PC-9 (cell line): Measurements from ENCODE around the gene TET2. TPM values are rescaled to one million over a fixed set of nuclear protein-coding genes. Genes with fewer than 3 reads are reported as not detected.

ENCODE experiments used
- BruUV-seq: library from RNA; stranded (reverse); fragments of 400-500 nt; replicated peaks from 2 replicates; lab custom pipeline; 2021; lab: Mats Ljungman, UMichigan
- CTCF ChIA-PET: fragments of 300-600 bp; sonication (Branson Sonifier 250); formaldehyde crosslinking; loops from one replicate; lab custom pipeline; 2022; ENCODE audit warnings: antibody characterized with exemption; lab: Charles Lee
- POLR2A ChIA-PET: fragments of 300-600 bp; sonication (Branson Sonifier 250); formaldehyde crosslinking; loops from one replicate; lab custom pipeline; 2022; ENCODE audit warnings: antibody characterized with exemption; ENCODE audit not compliant: unreplicated experiment; lab: Charles Lee
- DNase-seq, 2 experiments: peaks; one replicate each; pipeline versions ENCODE4 v3.0.0 to v3.0.0-alpha.2; 2015 to 2022; ENCODE audit warnings: mixed read lengths in 1 of 2
- H2AFZ ChIP-seq: fragments of 200-600 bp; sonication (generic); 2 replicates; pipeline ENCODE4 v1.8.1; 2017; ENCODE audit warnings: antibody characterized with exemption
- H3F3A ChIP-seq: fragments of 200-600 bp; sonication (generic); 2 replicates; pipeline ENCODE4 v1.8.1; 2017; ENCODE audit warnings: antibody characterized with exemption, mild to moderate bottlenecking, low read depth; ENCODE audit not compliant: insufficient read depth
- H3K27ac ChIP-seq: fragments of 200-600 bp; sonication (generic); 2 replicates; pipeline ENCODE4 v1.6.1; 2016; ENCODE audit warnings: mixed run types
- H3K27me3 ChIP-seq: fragments of 200-600 bp; sonication (generic); 2 replicates; pipeline ENCODE4 v1.6.1; 2016; ENCODE audit warnings: low read depth, mixed run types; ENCODE audit not compliant: insufficient read depth
- H3K36me3 ChIP-seq: fragments of 200-600 bp; sonication (generic); 2 replicates; pipeline ENCODE4 v1.6.1; 2016; ENCODE audit warnings: low read depth, mixed run types
- H3K4me1 ChIP-seq: fragments of 200-600 bp; sonication (generic); replicated peaks from 2 replicates; pipeline ENCODE4 v1.6.1; 2016; ENCODE audit warnings: mixed run types; ENCODE audit not compliant: insufficient read depth
- H3K4me2 ChIP-seq: fragments of 200-600 bp; sonication (generic); 2 replicates; pipeline ENCODE4 v1.6.1; 2017; ENCODE audit warnings: mixed run types
- H3K4me3 ChIP-seq: fragments of 200-600 bp; sonication (generic); 2 replicates; pipeline ENCODE4 v1.6.1; 2016; ENCODE audit warnings: mixed run types
- H3K79me2 ChIP-seq: fragments of 200-600 bp; sonication (generic); 2 replicates; pipeline ENCODE4 v1.6.1; 2017; ENCODE audit warnings: low read depth, mixed run types
- H3K9me2 ChIP-seq: fragments of 200-600 bp; sonication (generic); 2 replicates; pipeline ENCODE4 v1.8.1; 2017; ENCODE audit warnings: mild to moderate bottlenecking; ENCODE audit not compliant: insufficient read depth
- H3K9me3 ChIP-seq: fragments of 200-600 bp; sonication (generic); 2 replicates; pipeline ENCODE4 v1.8.1; 2016; ENCODE audit warnings: low read depth; ENCODE audit not compliant: insufficient read depth
- H4K20me1 ChIP-seq: fragments of 200-600 bp; sonication (generic); 2 replicates; pipeline ENCODE4 v1.8.1; 2017; ENCODE audit not compliant: insufficient read depth
- CTCF ChIP-seq: fragments of 200-600 bp; sonication (generic); conservative IDR thresholded peaks from 2 replicates; pipeline ENCODE4 v1.6.1; 2017; ENCODE audit warnings: mixed run types, antibody characterized with exemption, mild to moderate bottlenecking, moderate library complexity
- EZH2 ChIP-seq: fragments of 200-600 bp; sonication (generic); IDR thresholded peaks from 2 replicates; pipeline ENCODE4 v1.8.0; 2017; ENCODE audit warnings: antibody characterized with exemption, low read depth
- intact Hi-C: fragments of 100-400 bp; cut with micrococcal nuclease; formaldehyde crosslinking; loops from one replicate; pipeline ENCODE4 v1.10.0; 2022; ENCODE audit not compliant: unreplicated experiment
- total RNA-seq: library from RNA; stranded (reverse); gene quantifications from 2 replicates; pipeline ENCODE4 v1.2.3, GENCODE V29; 2021

The TET2 gene
- total RNA-seq, 1 experiment from 2014 or later: 6.6 TPM

- TF ChIP-seq CTCF (no peak), EZH2 (no peak)
- Histone ChIP-seq H3K4me1 (no peaks in the 10 kb centered on the region), H3F3A (no peaks in the 10 kb centered on the region), H2AFZ (no peak overlapping the region), H3K27me3 (no peaks in the 10 kb centered on the region), H3K9me3 (no peaks in the 10 kb centered on the region), H3K4me3 (no peak overlapping the region), H3K36me3 (no peaks in the 10 kb centered on the region), H3K27ac (no peak overlapping the region), H4K20me1 (no peaks in the 10 kb centered on the region), H3K9me2 (no peaks in the 10 kb centered on the region), H3K4me2 (no peak overlapping the region), H3K79me2 (no peaks in the 10 kb centered on the region)
- DNase-seq: no peak
- BruUV-seq: no TSS peak
- POLR2A ChIA-PET: no interaction called here
- CTCF ChIA-PET: no interaction called here
- intact Hi-C loops: no loop called here
These were observed 24.0 kb downstream of the TET2 start for GRCh38 chr4:105170711-105171110.

GRCh38 chr4:105171912-105172311 is 25.2 kb downstream of the TET2 start:
- Histone ChIP-seq H3K79me2 (no peaks in the 10 kb centered on the region), H3F3A (no peaks in the 10 kb centered on the region), H3K27me3 (no peaks in the 10 kb centered on the region), H3K9me2 (no peaks in the 10 kb centered on the region), H2AFZ (no peak overlapping the region), H3K27ac (no peak overlapping the region), H3K36me3 (no peaks in the 10 kb centered on the region), H3K4me3 (no peak overlapping the region), H3K4me1 (no peaks in the 10 kb centered on the region), H3K4me2 (no peak overlapping the region), H4K20me1 (no peaks in the 10 kb centered on the region), H3K9me3 (no peaks in the 10 kb centered on the region)
- no peak for TF ChIP-seq EZH2
- no peak for TF ChIP-seq CTCF
- BruUV-seq: no TSS peak
- DNase-seq: no peak
- ChIA-PET CTCF (no interaction called here), POLR2A (no interaction called here)
- intact Hi-C loops: no loop called here

GRCh38 chr4:105174098-105174497 is 27.4 kb downstream of the TET2 start:
- H2AFZ ChIP-seq: no peak overlapping the region
- BruUV-seq: no TSS peak
- no peaks in the 10 kb centered on the region for H3K79me2 ChIP-seq
- H4K20me1 ChIP-seq: no peaks in the 10 kb centered on the region
- no peaks in the 10 kb centered on the region for H3K4me1 ChIP-seq
- H3K27me3 ChIP-seq: no peaks in the 10 kb centered on the region
- H3K9me3 ChIP-seq: no peaks in the 10 kb centered on the region
- H3F3A ChIP-seq: no peaks in the 10 kb centered on the region
- no peak overlapping the region for H3K4me2 ChIP-seq
- no peak for DNase-seq
- no peak overlapping the region for H3K27ac ChIP-seq
- TF ChIP-seq CTCF (no peak), EZH2 (no peak)
- H3K36me3 ChIP-seq: no peaks in the 10 kb centered on the region
- H3K4me3 ChIP-seq: no peak overlapping the region
- CTCF ChIA-PET: no interaction called here
- intact Hi-C loops: no loop called here
- POLR2A ChIA-PET: no interaction called here
- H3K9me2 ChIP-seq: no peaks in the 10 kb centered on the region
